Measurements from ENCODE around the gene POU5F1.

DNA sequence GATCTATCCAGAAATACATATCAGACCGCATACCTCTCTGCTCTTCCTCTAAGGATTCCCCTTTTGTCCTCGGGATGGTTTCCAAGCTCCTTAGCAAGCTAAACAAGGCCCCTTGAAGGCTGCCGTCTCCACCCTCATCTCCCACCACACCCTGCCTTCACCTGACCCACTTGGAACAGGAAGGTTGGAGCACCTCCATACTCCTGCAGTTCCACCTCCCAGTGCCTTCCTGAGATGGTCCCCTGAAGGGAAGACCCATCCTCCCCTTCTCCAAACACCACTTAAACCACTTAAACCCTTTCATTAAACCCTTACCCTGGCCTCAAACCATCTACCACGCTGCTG is 8.5 kb upstream of the POU5F1 start:
- TF ChIP-seq, protein P1, sequence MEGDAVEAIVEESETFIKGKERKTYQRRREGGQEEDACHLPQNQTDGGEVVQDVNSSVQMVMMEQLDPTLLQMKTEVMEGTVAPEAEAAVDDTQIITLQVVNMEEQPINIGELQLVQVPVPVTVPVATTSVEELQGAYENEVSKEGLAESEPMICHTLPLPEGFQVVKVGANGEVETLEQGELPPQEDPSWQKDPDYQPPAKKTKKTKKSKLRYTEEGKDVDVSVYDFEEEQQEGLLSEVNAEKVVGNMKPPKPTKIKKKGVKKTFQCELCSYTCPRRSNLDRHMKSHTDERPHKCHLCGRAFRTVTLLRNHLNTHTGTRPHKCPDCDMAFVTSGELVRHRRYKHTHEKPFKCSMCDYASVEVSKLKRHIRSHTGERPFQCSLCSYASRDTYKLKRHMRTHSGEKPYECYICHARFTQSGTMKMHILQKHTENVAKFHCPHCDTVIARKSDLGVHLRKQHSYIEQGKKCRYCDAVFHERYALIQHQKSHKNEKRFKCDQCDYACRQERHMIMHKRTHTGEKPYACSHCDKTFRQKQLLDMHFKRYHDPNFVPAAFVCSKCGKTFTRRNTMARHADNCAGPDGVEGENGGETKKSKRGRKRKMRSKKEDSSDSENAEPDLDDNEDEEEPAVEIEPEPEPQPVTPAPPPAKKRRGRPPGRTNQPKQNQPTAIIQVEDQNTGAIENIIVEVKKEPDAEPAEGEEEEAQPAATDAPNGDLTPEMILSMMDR (conservative IDR thresholded peaks at IDR 0.05; ENCODE audit: low read length), result no peak
- no peak for TF ChIP-seq EZH2phosphoT487 (IDR thresholded peaks at IDR 0.05; ENCODE audit: borderline replicate concordance, low read depth, low read length)

Measured in OCI-LY7 (cell line).